Measurements from ENCODE around the gene TAS1R3. TPM values are rescaled to one million over a fixed set of nuclear protein-coding genes. Genes with fewer than 3 reads are reported as not detected.

The TAS1R3 gene
- total RNA-seq, 1 experiment from 2014 or later, result 0.28 TPM

DNA sequence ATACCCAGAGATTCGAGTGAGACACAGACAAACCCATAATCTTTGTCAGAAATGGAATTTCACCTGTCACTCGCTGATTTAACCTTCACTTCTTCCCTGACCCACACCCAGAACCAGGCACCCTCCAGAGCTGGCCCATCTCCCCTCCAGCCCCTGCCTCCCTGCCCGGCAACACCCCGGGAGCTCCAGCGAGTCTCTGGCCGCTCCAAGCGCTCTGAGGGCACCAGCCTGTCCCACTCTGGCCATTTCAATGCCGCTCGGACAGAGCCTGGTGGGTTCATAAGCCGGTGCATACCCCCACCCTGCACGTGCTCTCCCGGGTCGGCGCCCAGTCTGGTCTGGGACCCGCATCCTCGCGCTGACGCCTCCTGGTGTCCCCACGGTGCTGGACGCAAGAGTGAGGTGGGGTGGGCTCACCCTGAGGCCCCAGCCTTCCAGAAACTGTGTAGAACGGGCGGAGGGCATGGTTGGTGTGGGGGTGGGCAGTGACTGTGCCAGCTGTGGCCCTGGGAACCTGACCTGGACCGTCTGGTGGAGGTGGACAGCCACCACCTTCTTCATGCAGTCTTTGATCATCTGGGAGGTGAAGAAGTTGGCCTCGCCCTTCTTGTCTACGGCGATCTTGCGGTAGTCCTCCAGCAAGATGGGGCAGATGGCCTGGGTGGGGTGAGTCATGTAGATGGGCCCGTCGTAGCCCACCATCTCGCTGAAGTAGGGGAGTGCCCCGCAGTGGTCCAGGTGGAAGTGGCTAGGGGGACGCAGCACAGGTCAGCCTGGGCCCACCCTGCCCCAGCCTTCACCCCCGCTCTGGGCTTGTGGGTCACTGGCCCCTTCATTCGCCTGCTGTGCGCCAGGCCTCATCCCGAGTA, 12.1 kb upstream of the TAS1R3 start:
- Histone ChIP-seq H2BK12ac (ENCODE audit: insufficient read length, low read depth, low read length) (no peak overlapping the region), H2BK15ac (ENCODE audit: low read depth, low read length) (no peak overlapping the region), H4K8ac (replicated peaks; ENCODE audit: insufficient read length, low read depth, low read length) (no peak overlapping the region), H3K9ac (ENCODE audit: extremely low read depth, insufficient read length, low read length) (no peak overlapping the region), H3K56ac (ENCODE audit: insufficient read length, low read depth, low read length) (no peak overlapping the region), H3K4ac (ENCODE audit: low read depth, low read length) (no peak overlapping the region), H3K27ac (ENCODE audit: insufficient read length, low read depth, low read length) (no peak overlapping the region), H2BK5ac (ENCODE audit: insufficient read length, low read length) (no peak overlapping the region), H3K4me1 (ENCODE audit: insufficient read depth, low read length) (no peaks in the 10 kb centered on the region; the same call in 1 of the 2 replicates), H2BK120ac (ENCODE audit: low read depth, low read length, poor library complexity, severe bottlenecking) (no peak overlapping the region), H2AFZ (ENCODE audit: low read length) (no peak overlapping the region), H3K14ac (ENCODE audit: insufficient read depth, low read length) (no peak overlapping the region), H3K18ac (ENCODE audit: insufficient read length, low read depth, low read length) (no peak overlapping the region), H3K23me2 (ENCODE audit: insufficient read length, low read depth, low read length, poor library complexity, severe bottlenecking) (no peaks in the 10 kb centered on the region), H3K23ac (ENCODE audit: insufficient read length, low read depth, low read length) (no peak overlapping the region), H3K9me3 (ENCODE audit: control insufficient read depth, low read depth, low read length) (no peaks in the 10 kb centered on the region), H4K20me1 (ENCODE audit: control insufficient read depth, insufficient read depth, insufficient read length) (peaks cover 5% of the 10 kb centered on the region), H4K5ac (ENCODE audit: insufficient read length, low read depth, low read length) (no peak overlapping the region), H4K91ac (ENCODE audit: insufficient read length, low read depth, low read length) (no peak overlapping the region), H3K79me2 (ENCODE audit: insufficient read depth, low read length) (peaks cover 15% of the 10 kb centered on the region; the same call in 1 of the 2 replicates), H3K4me2 (ENCODE audit: insufficient read depth, insufficient read length, low read length) (no peak overlapping the region), H2BK20ac (ENCODE audit: low read depth, low read length, poor library complexity, severe bottlenecking) (no peak overlapping the region), H3K27me3 (ENCODE audit: insufficient read depth, low read length) (no peaks in the 10 kb centered on the region), H2AK5ac (ENCODE audit: insufficient read length, low read length) (no peak overlapping the region), H3T11ph (ENCODE audit: low read length) (no peak overlapping the region), H3K79me1 (ENCODE audit: insufficient read depth, low read depth, low read length, poor library complexity, severe bottlenecking) (peaks cover 8% of the 10 kb centered on the region)
- H3K36me3 Mint-ChIP-seq (ENCODE audit: insufficient read depth in 1 of 3, low read depth in 3 of 3), result peaks cover 16 to 61% (median 50%) of the 10 kb centered on the region in 3 experiments; a peak in 6 of 7 replicates
- WGBS (ENCODE audit: extremely low coverage, insufficient read length, low lambda C conversion rate), result no CpG with 5 or more reads among the region's 36 CpGs
- TF ChIP-seq, protein P1, sequence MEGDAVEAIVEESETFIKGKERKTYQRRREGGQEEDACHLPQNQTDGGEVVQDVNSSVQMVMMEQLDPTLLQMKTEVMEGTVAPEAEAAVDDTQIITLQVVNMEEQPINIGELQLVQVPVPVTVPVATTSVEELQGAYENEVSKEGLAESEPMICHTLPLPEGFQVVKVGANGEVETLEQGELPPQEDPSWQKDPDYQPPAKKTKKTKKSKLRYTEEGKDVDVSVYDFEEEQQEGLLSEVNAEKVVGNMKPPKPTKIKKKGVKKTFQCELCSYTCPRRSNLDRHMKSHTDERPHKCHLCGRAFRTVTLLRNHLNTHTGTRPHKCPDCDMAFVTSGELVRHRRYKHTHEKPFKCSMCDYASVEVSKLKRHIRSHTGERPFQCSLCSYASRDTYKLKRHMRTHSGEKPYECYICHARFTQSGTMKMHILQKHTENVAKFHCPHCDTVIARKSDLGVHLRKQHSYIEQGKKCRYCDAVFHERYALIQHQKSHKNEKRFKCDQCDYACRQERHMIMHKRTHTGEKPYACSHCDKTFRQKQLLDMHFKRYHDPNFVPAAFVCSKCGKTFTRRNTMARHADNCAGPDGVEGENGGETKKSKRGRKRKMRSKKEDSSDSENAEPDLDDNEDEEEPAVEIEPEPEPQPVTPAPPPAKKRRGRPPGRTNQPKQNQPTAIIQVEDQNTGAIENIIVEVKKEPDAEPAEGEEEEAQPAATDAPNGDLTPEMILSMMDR (conservative IDR thresholded peaks at IDR 0.05), result no peak
- H3K4me3 Mint-ChIP-seq, result no peak overlapping the region
- H3K27me3 Mint-ChIP-seq (ENCODE audit: low read depth), result no peaks in the 10 kb centered on the region
- DNase-seq, result no peak
- peak overlapping the region in 1 of 3 experiments; percentile 39; a peak in 2 of 7 replicates for H3K27ac Mint-ChIP-seq
- peaks cover 10 to 29% of the 10 kb centered on the region in 2 experiments for H3K4me1 Mint-ChIP-seq
- no peaks in the 10 kb centered on the region for H3K9me3 Mint-ChIP-seq
